GM19395 (cell line): ENCODE results near the gene ZNF316.
"Not testable (repeated sequence)": the region's sequence is repeated elsewhere in the genome, so short reads cannot be mapped to it uniquely, and the experiment has no call there.

Source experiments
- ATAC-seq: cut with Tn5 transposase; IDR thresholded peaks from one replicate; pipeline ENCODE4 v1.9.1; 2021; ENCODE audit warnings: mild to moderate bottlenecking, moderate library complexity; ENCODE audit not compliant: unreplicated experiment

The ZNF316 gene

DNA sequence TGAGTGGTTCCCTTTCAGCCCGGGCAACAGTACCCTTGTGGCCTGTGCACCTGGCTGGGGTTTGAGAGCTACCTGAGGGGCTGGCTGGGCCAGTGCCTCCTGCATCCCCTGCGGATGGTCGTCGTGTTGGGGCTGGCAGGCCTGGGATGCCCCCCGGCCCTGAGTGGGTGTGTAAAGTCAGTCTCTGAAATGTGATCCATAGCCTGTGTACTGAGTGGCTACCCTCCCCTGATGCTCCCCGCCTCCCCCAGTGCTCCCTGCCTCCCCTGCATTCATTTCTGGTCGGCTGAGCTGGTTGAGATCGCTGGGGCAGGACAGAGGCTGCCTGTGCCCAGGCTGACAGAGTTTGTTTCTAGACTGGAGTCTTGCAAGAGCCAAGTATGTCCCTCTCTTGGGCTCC, 9.3 kb downstream of the ZNF316 start:
- ATAC-seq = no peak

DNA sequence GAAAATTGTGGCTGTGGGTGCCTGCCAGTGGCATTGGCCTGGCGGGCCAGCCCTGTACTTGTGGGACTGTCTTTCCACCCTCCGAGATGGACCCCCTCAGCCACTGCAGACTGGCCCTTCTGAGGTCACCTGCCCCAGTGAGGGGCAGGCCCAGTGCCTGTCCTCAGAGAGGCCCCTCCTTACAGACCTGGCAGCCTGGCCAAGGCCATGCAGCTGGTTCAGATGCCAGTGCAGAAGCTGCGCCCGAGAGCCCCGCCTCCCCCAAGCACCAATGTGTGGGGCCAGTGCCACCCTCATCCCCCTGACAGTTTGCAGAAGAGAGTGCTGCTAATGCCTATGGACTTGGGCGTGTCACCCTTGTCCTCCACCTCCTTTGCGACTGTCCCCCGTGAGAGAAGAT, 10.0 kb downstream of the ZNF316 start:
- no peak for ATAC-seq

DNA sequence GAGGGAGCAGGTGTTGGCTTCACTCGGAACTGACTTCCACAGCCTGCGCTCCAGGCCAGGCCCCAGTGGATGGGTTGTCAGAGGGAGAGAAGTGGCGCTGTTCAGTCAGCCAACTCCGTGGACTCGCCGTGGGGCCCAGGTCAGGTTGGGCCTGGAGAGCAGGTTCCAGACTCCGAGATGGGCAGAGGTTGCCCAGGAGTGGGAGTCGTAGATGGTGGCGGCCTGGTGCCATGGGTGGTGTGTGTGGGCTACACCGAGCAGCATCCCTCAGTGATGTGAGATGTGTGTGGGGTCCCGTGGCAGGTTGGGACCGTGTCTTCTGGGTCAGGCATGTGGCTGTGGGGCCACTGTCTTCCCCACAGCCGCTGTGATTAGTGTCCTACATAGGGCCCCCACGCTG, 10.4 kb downstream of the ZNF316 start:
- no peak for ATAC-seq

DNA sequence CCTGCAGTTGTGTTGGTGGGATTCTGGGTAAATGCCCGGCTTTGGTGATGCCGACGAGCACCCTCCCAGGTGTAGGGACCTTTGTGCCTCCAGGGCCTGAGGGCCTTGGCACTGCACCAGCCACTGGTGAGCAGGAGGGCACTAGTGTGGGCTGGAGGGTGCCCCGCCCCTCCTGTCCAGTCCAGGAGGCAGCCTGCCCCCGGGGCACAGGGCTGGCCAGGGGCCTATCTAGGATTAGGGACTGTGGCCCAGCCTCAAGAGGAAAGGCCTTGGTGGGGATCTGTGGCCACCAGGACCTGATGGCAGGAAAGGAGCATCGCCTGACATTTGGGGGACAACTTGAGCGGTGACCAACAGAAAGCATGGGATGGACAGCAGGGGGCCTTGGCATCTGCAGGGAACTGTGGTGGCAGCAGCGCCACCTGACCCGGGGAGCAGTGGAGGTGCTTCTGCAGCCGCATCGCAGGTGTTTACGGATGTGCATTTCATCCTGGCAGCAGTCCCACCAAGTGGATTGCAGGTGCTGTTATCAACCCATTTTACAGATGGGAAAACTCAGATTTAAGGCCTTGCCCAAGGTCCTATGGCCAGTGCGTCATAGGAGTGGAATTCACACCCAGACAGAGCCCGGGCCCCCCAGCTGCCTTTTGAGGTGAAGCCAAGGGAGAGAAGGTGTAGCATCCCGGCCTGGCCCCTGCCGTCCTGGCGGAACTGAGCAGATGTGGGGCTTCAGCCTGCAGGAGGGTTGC, 11.1 kb downstream of the ZNF316 start:
- ATAC-seq = no peak

DNA sequence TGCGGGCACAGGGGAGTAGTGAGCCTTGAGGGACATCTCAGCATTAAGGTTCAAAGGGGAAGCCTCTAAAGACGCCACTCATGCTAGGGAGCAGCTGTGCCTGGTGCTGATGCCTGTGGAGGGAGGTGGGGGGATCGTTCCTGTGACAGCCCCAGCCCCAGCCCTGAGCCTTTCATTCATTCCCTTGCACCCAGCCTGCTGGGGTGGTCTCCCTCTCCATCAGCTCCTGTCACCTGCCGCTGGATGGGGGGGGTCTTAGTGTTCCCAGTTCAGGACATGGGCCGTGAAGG, 11.6 kb downstream of the ZNF316 start:
- no peak for ATAC-seq

DNA sequence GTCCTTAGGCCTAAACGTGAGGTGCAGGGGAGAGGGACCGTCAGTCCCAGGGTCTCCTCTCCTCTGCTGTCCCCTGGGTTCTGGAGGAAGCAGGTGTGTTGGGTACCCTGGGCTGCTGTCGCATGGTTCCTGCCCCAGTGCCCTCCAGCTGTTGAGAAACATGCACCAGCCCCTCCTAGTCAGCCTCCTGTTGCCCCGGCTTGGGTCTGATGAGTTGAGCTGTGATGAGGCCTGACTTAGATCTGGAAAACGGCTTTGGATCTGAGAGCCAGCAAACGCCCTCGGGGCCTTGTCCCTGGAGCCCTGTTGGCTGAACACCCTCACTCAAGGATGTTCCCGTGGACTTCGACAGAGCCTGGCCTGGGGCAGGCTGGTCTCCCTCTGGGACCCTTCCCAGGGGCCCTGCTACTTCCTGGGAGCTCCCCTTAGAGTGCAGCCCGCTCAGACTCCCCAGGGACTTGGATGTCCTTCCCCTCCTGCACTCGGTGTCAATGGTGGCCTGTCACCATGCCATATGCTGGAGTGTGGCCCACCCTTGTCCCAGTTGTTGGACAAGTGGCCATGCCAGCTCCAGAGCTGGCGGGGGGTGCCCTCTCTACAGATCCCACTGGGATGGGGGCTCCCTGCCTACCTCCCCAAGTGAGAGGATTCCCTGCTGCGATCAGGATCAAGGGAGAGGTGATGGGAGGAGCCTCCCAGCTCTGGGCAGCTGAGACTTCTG, 12.3 kb downstream of the ZNF316 start:
- no peak for ATAC-seq

DNA sequence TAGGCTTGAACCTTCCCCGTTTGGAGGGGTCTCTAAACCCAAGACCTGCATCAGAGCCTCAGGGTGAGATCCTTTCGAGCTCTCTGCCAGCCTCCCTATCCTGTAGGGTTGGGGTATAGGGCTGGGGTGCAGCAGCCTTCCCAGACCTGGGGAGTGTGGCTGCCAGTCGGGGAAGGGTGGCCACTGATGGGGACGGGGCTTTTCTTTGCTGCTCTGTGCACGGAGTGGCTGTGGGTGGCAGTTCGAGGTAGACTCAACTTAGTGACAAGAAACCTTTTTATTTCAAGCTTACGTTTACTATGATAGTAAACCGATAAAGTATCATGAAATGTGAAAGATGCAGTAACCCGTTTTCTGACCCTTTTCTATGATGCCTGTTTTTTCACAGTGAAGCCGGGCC, 13.0 kb downstream of the ZNF316 start:
- ATAC-seq = no peak

DNA sequence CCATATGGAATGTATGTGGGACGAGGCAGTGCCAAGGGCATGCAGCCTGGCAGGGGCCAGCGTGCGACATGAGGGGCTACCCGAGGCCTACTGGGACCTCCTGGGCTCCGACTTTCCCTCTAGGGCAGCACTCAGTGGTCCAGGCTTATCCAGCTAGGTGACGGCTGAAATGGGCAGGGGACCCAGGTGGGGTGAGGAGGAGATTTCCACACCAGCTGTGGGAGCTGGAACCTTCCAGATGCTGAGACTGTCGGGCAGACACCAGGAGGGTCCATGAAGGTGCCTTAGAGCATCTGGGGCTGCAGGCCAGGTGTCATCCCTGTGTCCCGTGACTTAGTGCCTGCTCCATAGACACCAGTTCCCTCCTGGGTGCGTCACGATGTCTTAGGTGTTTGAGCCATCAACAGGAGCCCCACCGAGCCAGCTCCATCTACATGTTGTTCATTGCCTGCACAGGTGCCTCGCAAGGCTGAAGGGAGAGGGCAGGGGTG, 13.4 kb downstream of the ZNF316 start:
- no peak for ATAC-seq

DNA sequence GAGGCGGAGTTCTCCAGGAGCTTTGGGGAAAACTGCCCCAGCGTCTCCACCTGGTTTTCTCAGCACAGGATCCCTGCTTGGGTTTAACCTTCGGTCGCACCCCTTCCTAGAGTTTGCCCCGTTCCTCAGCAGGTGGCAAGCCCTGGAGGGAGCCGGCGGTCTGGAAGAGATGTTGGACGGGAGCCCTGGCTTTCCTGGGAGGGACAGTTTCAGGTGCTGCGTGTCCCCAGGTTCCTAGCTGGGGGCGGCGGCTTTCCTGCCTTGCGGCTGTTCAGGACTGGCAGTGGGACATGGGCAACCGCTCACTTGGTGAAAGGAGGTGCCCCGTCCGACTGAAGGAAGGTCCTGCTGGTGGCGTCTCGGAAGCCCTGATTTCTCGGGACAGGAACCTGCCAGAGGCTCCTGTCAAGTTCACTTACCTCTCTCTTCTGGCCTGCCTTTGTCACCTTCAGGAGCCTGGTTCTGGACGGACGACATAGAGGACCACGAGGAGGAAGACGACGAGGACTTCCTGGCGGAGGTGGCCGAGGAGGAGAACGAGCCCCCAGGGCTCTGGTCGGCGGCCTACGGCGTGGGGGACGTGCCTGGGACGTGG, 14.8 kb downstream of the ZNF316 start:
- ATAC-seq = no peak

DNA sequence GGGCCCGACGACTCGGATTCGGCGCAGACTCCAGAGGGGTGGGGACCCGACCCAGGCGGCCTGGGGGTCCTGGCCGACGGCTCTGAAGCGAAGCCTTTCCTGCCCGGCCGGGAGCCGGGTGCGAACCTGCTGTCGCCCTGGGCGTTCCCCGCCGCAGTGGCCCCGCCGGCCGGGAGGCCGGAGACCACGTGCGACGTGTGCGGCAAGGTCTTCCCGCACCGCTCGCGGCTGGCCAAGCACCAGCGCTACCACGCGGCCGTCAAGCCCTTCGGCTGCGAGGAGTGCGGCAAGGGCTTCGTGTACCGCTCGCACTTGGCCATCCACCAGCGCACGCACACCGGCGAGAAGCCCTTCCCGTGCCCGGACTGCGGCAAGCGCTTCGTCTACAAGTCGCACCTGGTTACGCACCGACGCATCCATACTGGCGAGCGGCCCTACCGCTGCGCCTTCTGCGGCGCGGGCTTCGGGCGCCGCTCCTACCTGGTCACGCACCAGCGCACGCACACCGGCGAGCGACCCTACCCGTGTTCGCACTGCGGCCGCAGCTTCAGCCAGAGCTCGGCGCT, 15.4 kb downstream of the ZNF316 start:
- no peak for ATAC-seq

DNA sequence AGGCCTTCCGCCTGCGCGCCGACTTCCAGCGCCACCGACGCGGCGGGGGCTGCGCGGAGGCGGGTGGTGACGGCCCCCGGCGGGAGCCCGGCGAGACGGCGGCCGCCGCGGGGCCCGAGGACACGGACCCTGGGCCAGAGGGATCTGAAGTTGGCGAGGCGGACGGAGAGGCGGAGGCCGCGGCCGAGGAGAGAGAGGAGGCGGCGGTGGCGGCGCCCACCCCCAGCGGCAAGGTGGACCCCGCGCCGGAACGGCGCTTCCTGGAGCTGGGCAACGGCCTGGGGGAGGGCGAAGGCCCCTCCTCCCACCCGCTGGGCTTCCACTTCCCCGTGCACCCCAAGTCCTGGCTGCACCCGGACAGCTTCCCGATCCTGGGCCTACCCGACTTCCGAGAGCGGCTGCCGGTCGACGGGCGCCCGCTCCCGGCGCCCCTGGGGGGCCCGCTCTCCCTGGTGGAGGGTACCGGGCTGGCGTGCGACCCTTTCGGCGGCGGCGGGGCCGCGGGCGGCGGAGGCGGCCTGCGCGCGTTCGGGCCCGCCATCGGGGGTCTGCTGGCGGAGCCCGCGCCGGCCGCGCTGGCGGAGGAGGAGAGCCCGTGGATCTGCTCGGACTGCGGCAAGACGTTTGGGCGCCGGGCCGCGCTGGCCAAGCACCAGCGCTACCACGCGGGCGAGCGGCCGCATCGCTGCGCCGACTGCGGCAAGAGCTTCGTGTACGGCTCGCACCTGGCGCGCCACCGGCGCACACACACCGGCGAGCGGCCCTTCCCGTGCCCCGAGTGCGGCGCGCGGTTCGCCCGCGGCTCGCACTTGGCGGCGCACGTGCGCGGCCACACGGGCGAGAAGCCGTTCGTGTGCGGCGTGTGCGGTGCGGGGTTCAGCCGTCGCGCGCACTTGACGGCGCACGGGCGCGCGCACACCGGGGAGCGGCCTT, 16.2 kb downstream of the ZNF316 start:
- no peak for ATAC-seq

DNA sequence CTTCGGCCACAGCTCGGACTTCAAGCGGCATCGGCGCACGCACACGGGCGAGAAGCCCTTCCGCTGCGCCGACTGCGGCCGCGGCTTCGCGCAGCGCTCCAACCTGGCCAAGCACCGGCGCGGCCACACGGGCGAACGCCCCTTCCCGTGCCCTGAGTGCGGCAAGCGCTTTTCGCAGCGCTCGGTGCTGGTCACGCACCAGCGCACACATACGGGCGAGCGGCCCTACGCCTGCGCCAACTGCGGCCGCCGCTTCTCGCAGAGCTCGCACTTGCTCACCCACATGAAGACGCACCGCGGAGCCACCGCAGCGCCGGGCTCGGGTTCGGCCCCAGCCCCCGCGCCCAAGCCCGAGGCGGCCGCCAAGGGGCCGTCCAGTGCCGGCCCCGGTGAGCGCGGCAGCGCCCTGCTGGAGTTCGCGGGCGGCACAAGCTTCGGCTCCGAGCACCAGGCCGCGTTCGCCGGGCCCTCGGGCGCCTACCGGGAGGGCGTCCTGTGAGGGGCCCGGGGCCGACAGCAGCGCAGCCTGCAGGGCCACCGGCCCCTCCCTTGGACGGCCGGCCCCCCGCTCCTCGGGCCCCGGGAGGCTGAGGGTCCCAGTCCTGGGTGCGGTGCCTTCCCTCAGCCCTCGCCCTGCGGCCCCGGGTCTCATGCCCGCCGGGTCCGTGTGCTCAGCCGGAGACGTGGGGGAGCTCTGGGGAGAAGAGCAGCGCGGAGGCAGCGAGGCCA, 17.2 kb downstream of the ZNF316 start:
- no peak for ATAC-seq

DNA sequence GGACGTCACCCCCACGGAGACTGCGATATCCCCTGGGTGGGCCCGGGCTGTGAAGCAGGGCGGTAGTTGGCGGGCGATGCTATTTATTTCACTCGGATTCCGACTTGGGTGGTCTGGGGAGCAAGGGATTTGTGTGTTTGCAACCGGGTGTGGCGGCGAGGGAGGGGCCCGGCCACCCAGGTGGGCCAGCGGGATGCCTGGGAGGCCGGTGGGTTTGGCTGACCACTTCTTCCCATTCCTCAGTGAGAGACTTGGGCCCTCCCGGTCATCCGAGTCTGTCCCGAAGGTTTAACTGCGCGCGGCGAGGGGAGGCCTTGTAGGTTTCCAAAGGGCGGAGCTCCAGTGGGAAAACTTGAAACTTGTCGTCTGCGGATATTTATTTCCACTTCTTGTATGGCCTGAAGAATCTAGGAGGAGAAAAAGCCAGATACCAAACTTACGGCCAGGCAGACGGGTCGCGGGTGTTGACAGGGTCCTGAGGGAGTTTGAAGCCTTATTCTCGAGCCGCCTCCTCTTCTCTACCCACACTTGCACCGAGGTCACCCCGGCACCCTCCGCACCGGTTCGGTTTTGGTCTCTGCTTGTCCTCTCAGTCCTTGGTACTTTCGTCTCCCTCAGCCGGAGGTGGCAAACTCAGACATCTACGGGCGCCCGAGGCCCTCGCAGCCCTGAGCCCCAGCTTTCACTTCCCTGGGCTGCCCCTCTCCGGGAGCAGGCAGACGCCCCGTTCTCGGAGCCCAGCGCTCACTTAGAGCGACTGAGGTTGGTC, 17.9 kb downstream of the ZNF316 start:
- ATAC-seq = no peak

DNA sequence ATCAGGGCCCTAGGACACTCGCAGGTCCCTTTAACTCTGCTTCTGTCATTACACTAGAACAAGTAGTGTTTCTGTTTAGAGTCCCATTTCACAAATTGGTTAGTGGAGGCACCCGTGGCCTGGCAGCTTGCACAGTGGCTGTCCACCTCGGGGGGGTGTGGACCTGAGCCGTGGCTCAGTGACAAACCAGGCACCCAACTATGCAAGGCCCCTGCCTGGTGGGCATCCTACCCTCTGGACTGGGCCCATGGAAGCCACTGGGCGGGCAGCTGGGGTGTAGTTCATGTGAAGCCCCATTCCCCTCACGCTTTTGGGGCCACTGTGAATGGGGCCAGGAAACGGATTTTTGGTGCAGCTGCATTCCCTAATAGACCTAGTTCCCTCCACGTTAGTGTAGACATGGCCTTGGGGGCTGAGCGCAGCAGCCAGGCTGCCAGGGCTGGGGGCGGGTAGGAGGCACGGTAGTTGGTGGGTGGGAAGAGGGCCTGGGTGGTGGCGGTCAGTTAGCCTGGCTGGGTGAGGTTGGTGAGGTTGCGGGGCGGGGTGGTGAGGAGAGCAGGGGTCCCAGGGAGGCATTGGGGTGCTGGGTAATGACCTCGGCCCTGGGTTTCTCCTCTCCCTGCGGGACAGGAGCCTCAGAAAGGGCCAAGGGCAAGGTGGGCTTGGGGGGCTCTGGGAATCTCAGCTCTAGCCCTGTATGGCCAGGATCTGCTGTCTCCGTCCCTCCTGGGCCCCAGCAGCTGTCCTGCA, 18.7 kb downstream of the ZNF316 start:
- no peak for ATAC-seq

DNA sequence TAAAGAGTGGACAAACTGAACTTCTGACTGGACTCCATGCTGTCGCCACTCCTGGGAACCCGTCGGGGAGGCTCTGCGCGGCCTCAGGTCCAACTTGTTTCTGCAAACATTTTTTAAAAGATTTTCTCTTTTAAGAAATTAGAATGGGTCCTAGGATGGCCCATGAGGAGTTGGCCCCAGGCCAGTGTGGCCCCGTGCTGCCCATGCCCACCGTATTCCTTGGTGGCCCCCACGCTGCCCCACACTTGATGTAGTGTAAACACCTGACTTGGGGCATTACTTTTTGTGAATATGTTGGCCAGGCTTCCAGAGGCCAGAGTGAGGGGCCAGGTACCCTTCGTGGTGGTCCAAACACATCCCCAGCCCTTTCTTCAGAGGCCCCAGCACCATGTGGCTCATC, 19.3 kb downstream of the ZNF316 start:
- ATAC-seq = no peak

DNA sequence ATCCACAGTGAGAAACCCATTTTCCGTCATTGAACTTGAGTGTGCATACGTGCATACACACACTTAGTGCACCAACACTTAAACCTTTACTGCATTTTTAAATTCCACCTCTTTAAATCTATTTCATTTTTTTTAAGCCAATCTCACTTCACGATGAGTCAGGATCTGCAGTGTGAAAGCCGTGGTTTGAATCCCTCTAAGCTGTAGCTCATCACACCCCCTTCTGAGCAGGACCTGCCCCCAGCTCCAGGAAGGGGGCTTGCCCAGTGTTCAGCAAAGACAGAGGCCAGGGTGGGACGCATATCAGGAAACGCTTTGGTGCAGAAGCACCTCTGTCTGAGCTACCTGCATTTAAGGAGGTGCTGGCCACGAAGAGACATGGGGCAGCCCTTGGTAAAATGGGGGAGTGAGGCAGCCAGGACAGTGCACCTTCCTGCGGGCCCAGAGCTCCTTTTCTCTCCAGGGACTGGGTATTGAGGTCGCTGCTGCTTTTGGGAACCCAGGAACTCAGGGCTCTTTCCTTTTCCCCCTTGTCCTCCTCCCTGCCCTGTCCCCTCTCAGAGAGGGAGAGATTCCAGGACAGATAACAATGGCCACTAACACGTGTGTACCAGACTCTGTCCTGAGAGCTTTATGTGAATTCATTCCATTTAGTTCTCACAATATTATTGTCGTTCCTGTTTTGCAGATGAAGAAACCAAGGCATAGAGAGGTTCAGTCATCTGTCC, 21.7 kb downstream of the ZNF316 start:
- no peak for ATAC-seq

DNA sequence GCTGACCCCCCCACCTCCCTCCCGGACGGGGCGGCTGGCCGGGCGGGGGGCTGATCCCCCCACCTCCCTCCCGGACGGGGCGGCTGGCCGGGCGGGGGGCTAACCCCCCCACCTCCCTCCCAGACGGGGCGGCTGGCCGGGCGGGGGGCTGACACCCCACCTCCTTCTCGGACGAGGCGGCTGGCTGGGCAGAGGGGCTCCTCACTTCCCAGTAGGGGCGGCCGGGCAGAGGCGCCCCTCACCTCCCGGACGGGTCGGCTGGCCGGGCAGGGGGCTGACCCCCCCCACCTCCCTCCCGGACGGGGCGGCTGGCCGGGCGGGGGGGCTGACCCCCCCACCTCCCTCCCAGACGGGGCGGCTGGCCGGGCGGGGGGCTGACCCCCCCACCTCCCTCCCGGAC, 33.7 kb downstream of the ZNF316 start:
- not testable (repeated sequence) for ATAC-seq

DNA sequence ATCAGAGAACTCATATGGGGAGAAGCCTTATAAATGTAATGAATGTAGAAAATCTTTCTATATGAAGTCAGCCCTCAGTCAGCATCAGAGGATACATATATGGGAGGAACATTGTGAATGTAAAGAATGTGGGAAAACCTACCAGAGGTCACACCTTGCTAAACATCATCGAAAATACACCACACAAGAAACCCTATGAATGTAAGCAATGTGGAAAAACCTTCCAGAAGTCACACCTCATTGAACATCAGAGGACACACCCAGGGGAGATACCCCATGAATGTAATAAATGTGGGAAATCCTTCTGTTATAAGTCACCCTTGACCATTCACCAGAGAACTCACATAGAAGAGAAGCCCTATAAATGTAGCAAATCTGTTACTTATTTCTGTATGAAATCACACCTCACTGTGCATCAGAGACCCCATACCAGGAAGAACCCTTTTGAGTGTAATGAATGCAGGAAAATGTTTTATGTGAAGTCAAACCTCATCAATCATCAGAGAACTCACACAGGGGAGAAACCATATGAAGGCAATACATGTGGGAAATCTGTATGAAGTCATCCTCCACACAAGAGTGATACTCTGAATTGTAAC, 38.8 kb downstream of the ZNF316 start:
- no peak for ATAC-seq
